GM20000 (cell line): Measurements from ENCODE around the gene DMTF1.
"Not testable (repeated sequence)": the region's sequence is repeated elsewhere in the genome, so short reads cannot be mapped to it uniquely, and the experiment has no call there.

ENCODE experiments used
- DNase-seq: peaks from one replicate; pipeline ENCODE4 v3.0.0; 2012; ENCODE audit warnings: low spot score
- CTCF ChIP-seq: IDR thresholded peaks from 2 replicates; pipeline ENCODE4 v1.5.1; 2012; ENCODE audit warnings: mild to moderate bottlenecking, control low read depth; ENCODE audit errors: extremely low read depth, missing control alignments

Gene DMTF1

GRCh38 chr7:87113077-87113476, 39.2 kb upstream of the DMTF1 start:
- no peak for TF ChIP-seq CTCF
- no peak for DNase-seq

- not testable (repeated sequence) for DNase-seq
Measured at GRCh38 chr7:87113904-87114303, 38.3 kb upstream of the DMTF1 start.

GRCh38 chr7:87115772-87116171, 36.5 kb upstream of the DMTF1 start:
- not testable (repeated sequence) for DNase-seq

GRCh38 chr7:87116315-87116714, 35.9 kb upstream of the DMTF1 start:
- DNase-seq, result no peak

GRCh38 chr7:87119581-87119980, 32.7 kb upstream of the DMTF1 start:
- no peak for TF ChIP-seq CTCF
- no peak for DNase-seq

More at GRCh38 chr7:87116315-87116714, 35.9 kb upstream of the DMTF1 start:
- no peak for TF ChIP-seq CTCF

GRCh38 chr7:87123105-87123504, 29.1 kb upstream of the DMTF1 start:
- DNase-seq, result no peak
- TF ChIP-seq CTCF, result no peak

- DNase-seq, result no peak
- no peak for TF ChIP-seq CTCF
Measured at GRCh38 chr7:87127019-87127418, 25.2 kb upstream of the DMTF1 start.

- TF ChIP-seq CTCF, result no peak
- DNase-seq, result no peak
Measured at GRCh38 chr7:87128861-87129267, 23.4 kb upstream of the DMTF1 start.

- DNase-seq, result no peak
- TF ChIP-seq CTCF, result no peak
Measured at GRCh38 chr7:87129332-87129731, 22.9 kb upstream of the DMTF1 start.
